Measurements from ENCODE around the gene REM1. TPM values are rescaled to one million over a fixed set of nuclear protein-coding genes. Genes with fewer than 3 reads are reported as not detected.
"Not testable (repeated sequence)": the region's sequence is repeated elsewhere in the genome, so short reads cannot be mapped to it uniquely, and the experiment has no call there.

Gene REM1
- total RNA-seq (2014; rRNA removed; shearing (Covaris generic); ENCODE audit: low replicate concordance), result not detected in 2 replicates

GRCh38 chr20:31474758-31475427 lies at the start of gene REM1, which contains the start of gene DEFB124:
TSS of gene REM1 (plus strand) at chr20:31475288. CDS start at chr20:31476446, 1,158 bp downstream.
TSS of gene DEFB124 (minus strand) at chr20:31475127. CDS start at chr20:31473013, 2,114 bp downstream.
- H3K27me3 ChIP-seq, result no peaks in the 10 kb centered on the region
- no peaks in the 10 kb centered on the region for H3K36me3 ChIP-seq
- H3K4me3 ChIP-seq, result no peak within 1 kb of the TSS
- DNase-seq, result no peak
- no peaks in the 10 kb centered on the region for H3K9me3 ChIP-seq

- DNase-seq, result no peak
Measured at GRCh38 chr20:31425797-31426196, 49.3 kb upstream of the REM1 start.

GRCh38 chr20:31426891-31427551 lies 48.1 kb upstream of the REM1 start:
- H3K27me3 ChIP-seq, result peaks cover 12% of the 10 kb centered on the region
- not testable (repeated sequence) for DNase-seq, H3K4me3 ChIP-seq, H3K36me3 ChIP-seq, H3K9me3 ChIP-seq

More at GRCh38 chr20:31425797-31426196, 49.3 kb upstream of the REM1 start:
- Histone ChIP-seq H3K27me3 (peaks cover 11% of the 10 kb centered on the region), H3K4me3 (no peak overlapping the region), H3K36me3 (no peaks in the 10 kb centered on the region), H3K9me3 (no peaks in the 10 kb centered on the region)

- DNase-seq, H3K4me3 ChIP-seq, H3K9me3 ChIP-seq, H3K36me3 ChIP-seq, H3K27me3 ChIP-seq: not testable (repeated sequence)
Measured at GRCh38 chr20:31427576-31427975, 47.5 kb upstream of the REM1 start.

GRCh38 chr20:31430568-31431115 lies 44.4 kb upstream of the REM1 start:
- Histone ChIP-seq H3K36me3 (no peaks in the 10 kb centered on the region), H3K9me3 (no peaks in the 10 kb centered on the region), H3K27me3 (peaks cover 9% of the 10 kb centered on the region), H3K4me3 (no peak overlapping the region)
- no peak for DNase-seq

GRCh38 chr20:31440012-31440659 lies 35.0 kb upstream of the REM1 start, which contains the start of gene DEFB123:
TSS of gene DEFB123 (plus strand) at chr20:31440632. CDS start at chr20:31440699, 67 bp downstream.
- no peak within 1 kb of the TSS for H3K4me3 ChIP-seq
- DNase-seq, result no peak
- no peaks in the 10 kb centered on the region for H3K9me3 ChIP-seq
- no peaks in the 10 kb centered on the region for H3K36me3 ChIP-seq
- H3K27me3 ChIP-seq, result no peaks in the 10 kb centered on the region; the same call in 1 of the 2 replicates

GRCh38 chr20:31446084-31446819 lies 28.8 kb upstream of the REM1 start:
- no peak for DNase-seq
- Histone ChIP-seq H3K9me3 (no peaks in the 10 kb centered on the region), H3K27me3 (no peaks in the 10 kb centered on the region; the same call in 1 of the 2 replicates), H3K36me3 (no peaks in the 10 kb centered on the region), H3K4me3 (no peak overlapping the region)

- no peaks in the 10 kb centered on the region for H3K36me3 ChIP-seq
- H3K9me3 ChIP-seq, result no peaks in the 10 kb centered on the region
- H3K27me3 ChIP-seq, result no peaks in the 10 kb centered on the region
- DNase-seq, result no peak
- H3K4me3 ChIP-seq, result no peak overlapping the region
Measured at GRCh38 chr20:31449511-31450414, 25.3 kb upstream of the REM1 start.

GRCh38 chr20:31452575-31452974 lies 22.5 kb upstream of the REM1 start:
- Histone ChIP-seq H3K27me3 (no peaks in the 10 kb centered on the region), H3K4me3 (no peak overlapping the region), H3K36me3 (no peaks in the 10 kb centered on the region), H3K9me3 (no peaks in the 10 kb centered on the region)
- DNase-seq, result no peak

- H3K9me3 ChIP-seq, result no peaks in the 10 kb centered on the region
Measured at GRCh38 chr20:31454361-31454760, 20.7 kb upstream of the REM1 start.

GRCh38 chr20:31470946-31471345 lies 4.1 kb upstream of the REM1 start:
- H3K27me3 ChIP-seq, H3K4me3 ChIP-seq, H3K9me3 ChIP-seq, H3K36me3 ChIP-seq, DNase-seq: not testable (repeated sequence)

More at GRCh38 chr20:31454361-31454760, 20.7 kb upstream of the REM1 start:
- Histone ChIP-seq H3K27me3 (peaks cover 5% of the 10 kb centered on the region; the same call in 1 of the 2 replicates), H3K36me3 (no peaks in the 10 kb centered on the region), H3K4me3 (no peak overlapping the region)
- DNase-seq, result no peak

GRCh38 chr20:31472395-31473330 lies 2.4 kb upstream of the REM1 start:
- no peaks in the 10 kb centered on the region for H3K36me3 ChIP-seq
- H3K27me3 ChIP-seq, result no peaks in the 10 kb centered on the region
- H3K4me3 ChIP-seq, result no peak overlapping the region
- no peaks in the 10 kb centered on the region for H3K9me3 ChIP-seq
- DNase-seq, result no peak

GRCh38 chr20:31473331-31474096 lies 1.6 kb upstream of the REM1 start:
- no peak overlapping the region for H3K4me3 ChIP-seq
- DNase-seq, result no peak
- H3K36me3 ChIP-seq, result no peaks in the 10 kb centered on the region
- no peaks in the 10 kb centered on the region for H3K27me3 ChIP-seq
- no peaks in the 10 kb centered on the region for H3K9me3 ChIP-seq

- H3K36me3 ChIP-seq, result no peaks in the 10 kb centered on the region
- H3K4me3 ChIP-seq, result no peak overlapping the region
- DNase-seq, result no peak
- H3K9me3 ChIP-seq, result no peaks in the 10 kb centered on the region
- no peaks in the 10 kb centered on the region for H3K27me3 ChIP-seq
Measured at GRCh38 chr20:31474097-31474436, 1.0 kb upstream of the REM1 start.
